NCI-H1417 (cell line): ENCODE results near the gene PPP1CC.
"Not testable (repeated sequence)": the region's sequence is repeated elsewhere in the genome, so short reads cannot be mapped to it uniquely, and the experiment has no call there.

Experiments used
- DNase-seq, 3 experiments: peaks; one replicate each; lab custom pipeline; 2025; lab: John Stamatoyannopoulos, UW

The PPP1CC gene

GRCh38 chr12:110754101-110754793 lies 11.6 kb upstream of the PPP1CC start:
- DNase-seq = no peak

DNA sequence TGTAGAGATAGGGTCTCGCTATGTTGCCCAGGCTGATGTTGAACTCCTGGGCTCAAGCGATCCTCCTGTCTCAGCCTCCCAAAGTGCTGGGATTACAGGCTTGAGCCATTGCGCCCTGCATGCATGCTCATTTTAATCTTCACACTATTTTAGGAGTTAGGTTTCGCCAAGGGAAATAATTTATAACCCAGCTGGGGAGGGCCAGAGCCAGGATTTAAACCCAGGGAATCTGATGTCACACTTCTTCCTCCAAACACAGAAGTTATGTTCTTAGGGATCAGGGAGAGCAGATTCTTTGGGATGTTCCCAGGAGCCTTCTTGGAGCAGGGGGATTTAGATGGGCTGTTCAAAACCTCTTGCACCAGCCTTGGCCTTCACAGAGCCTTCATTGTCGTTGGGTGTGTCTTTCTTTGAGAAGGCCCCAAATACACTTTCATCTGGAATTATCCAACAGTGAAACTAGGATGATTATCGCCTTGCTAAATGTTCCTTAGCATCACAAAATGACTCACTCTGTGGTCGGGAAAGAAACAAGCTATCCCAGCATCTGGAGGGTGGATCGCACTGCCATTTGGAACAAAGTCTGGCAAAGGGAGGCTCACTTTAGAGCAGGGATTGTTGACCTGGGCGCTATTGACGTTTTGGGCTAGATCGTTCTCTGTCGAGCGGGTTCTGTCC lies 8.2 kb upstream of the PPP1CC start:
- no peak for DNase-seq

DNA sequence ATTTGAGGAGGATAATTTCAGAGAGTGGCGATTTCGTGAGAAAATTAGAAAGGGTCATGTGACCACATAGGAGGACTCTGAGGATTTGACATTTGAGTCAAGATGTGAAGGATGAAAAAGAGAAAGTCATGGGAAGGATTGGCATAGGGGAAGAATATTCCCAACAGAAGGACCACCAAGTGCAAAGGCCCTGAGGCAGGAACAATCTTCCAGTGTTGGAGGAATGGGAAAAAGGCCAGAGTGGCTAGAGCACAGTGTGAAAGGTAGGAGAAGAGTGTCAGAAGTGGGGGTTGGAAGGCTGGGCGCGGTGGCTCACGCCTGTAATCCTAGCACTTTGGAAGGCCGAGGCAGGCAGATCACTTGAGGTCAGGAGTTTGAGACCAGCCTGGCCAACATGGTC lies 3.9 kb upstream of the PPP1CC start:
- no peak for DNase-seq

DNA sequence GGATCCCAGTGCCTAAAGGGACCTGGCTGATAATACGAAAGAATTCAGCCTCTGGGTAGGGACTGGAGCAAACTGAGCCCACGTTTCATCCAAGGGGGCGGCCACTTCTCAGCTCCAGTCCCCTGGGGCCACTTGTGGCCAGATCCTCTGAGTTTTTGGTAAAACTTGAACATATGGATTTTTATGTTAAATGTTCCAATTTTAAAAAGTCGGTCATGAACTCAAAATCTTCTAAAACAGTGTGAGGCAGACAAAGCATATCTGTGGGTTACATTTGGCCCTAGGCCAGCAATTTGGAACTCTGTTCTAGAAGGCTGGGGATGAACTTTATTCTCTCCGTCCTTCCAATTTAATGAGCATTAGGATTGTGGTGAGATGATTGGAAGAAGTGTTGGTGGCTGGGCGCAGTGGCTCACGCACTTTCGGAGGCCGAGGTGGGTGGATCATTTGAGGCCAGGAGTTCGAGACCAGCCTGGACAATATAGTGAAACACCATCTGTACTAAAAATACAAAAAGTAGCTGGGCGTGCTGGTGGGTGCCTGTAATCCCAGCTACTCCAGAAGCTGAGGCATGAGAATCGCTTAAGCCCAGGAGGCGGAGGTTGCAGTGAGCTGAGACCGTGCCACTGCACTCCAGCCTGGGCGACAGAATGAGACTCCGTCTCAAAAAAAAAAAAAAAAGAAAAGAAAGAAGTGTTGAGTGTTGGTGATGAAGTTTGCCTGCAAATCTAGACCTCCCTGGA lies 3.0 kb upstream of the PPP1CC start:
- DNase-seq = no peak

DNA sequence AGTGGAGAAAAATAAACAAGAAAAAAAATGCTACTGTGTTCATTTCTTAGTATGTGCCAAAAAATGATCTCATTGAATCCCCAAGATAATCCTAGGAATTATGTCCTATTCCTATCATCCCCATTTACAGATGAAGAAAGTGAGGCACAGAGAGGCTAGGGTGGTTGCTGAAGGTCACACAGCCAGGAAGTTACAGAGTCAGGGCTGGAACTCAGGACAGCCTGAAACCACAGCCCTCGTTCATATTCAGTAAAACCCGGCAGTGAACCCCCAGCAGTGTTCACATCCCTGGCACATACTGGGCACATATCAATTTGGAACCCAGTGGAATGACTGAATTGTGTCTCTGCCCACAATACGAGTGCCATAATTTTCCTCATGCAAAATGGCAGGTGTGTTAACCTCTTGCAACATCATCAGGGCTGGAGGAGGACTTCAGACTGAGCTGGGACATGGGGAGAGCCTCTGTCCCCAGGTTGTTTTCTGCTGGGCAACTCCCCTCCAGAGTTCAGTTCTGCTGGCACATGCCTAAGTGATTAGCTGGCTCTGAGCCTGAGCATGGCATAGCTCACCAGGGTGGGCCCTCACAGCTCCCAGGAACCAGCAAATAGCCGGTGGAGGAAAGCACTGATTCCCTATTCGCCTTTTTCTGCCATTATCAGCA lies 2.0 kb upstream of the PPP1CC start:
- no peak for DNase-seq

- DNase-seq = no peak
Observed at GRCh38 chr12:110744151-110744571, 1.5 kb upstream of the PPP1CC start.

GRCh38 chr12:110743571-110744093 lies 941 bp upstream of the PPP1CC start:
- peak in 2 of 3 experiments; percentile 36 to 42 for DNase-seq

DNA sequence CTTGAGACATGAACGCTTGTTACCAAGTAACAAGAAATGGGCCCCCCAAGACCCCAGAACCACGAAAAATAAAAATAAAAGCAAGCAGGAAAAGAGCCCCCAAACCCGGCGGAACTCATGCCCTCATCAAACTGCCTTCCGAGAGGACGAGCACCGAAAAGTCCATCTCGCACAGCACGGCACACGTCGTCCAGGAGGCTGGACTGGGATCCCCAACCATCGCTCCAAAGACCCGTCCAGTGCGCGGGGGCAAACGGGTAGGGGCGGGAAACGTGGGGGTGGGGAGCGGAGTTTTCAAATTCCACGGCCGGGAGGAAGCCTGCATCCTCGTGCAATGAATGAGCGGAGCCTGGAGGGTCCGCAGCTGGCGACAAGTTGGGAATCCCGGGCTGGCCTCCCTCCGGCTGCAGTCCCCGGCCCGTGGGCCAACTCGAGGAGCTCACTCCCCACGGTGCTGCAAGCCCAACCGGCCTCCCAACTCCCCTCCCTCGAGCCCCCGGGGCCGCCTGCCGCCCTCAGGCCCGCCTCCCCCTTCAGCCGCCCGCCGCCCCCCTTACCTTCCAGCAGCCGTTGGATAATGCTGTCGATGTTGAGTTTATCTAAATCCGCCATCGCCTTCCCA lies 484 bp downstream of the PPP1CC start:
- DNase-seq = peak in 2 of 3 experiments; percentile 52 to 75

- peak; percentile 69 to 82 (median 74) for DNase-seq
Observed at GRCh38 chr12:110741341-110742095, 1.2 kb downstream of the PPP1CC start.

- no peak for DNase-seq
Observed at GRCh38 chr12:110739894-110740293, 2.8 kb downstream of the PPP1CC start.

GRCh38 chr12:110739488-110739887 lies 3.2 kb downstream of the PPP1CC start:
- DNase-seq = peak in 1 of 3 experiments; percentile 16

- DNase-seq = no peak
Observed at GRCh38 chr12:110737532-110737931, 5.2 kb downstream of the PPP1CC start.

- not testable (repeated sequence) for DNase-seq
Observed at GRCh38 chr12:110737016-110737415, 5.7 kb downstream of the PPP1CC start.

GRCh38 chr12:110733900-110734299 lies 8.8 kb downstream of the PPP1CC start:
- DNase-seq = peak in 1 of 3 experiments; percentile 81

DNA sequence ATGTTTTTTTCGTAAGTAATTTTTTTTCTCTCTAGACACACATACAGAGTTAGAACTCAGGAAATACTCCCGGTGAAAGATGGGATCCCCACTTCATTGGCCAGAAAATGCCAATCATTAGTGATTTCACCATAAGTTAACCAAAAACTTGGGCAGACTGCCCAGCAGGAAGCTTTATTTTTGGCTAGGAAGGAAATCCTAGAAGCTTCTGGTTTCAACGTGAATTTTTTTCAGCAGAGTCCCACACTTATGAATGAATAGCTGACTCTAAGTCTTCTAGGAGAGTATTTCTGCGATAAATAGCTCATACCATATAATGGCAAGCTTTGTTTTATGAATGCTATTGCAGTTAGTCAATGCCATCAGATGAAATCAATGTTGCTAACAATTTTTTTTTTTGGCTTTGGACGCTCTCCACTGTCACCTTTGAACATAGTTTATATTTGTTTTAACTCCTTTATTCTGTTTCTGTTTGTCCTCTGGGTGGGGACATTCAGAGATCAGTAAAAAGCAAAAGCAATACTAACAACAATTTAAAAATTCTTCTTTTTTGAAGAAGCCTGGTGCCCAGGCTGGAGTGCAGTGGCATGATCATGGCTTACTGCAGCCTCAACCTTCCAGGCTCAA lies 9.5 kb downstream of the PPP1CC start:
- no peak for DNase-seq

- DNase-seq = no peak
Observed at GRCh38 chr12:110732572-110732971, 10.1 kb downstream of the PPP1CC start.

- no peak for DNase-seq
Observed at GRCh38 chr12:110731479-110731878, 11.2 kb downstream of the PPP1CC start.

- DNase-seq = no peak
Observed at GRCh38 chr12:110728628-110729027, 14.1 kb downstream of the PPP1CC start.

DNA sequence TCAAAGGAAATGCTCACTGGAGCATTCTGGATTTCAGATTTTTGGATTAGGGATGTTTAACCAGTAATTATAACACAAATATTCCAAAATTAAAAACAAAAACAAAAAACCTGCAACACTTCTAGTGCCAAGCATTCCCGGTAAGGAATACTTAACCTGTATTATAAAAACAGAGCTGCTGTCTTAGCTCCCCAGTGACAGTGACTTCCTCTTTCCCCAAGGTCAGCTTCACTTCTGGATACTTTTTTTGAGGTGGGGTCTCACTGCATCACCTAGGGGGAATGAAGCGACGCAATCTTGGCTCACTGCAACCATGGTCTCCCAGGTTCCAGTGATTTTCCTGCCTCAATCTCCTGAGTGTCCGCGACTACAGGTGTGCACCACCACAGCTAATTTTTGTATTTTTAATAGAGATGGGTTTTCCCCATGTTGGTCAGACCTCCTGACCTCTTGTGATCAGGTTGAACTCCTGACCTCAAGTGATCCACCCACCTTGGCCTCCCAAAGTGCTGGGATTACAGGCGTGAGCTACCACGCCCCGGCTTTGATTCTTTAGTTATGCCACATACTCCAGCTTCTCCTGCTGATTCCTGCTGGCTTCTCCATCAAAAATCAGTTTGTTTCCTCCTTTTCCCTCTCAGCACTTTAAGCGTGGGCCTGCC lies 15.9 kb downstream of the PPP1CC start:
- DNase-seq = no peak

GRCh38 chr12:110726028-110726427 lies 16.7 kb downstream of the PPP1CC start:
- no peak for DNase-seq
